HG02885 (cell line): ENCODE measurements around the gene PIWIL1.

Experiments
- ATAC-seq: cut with Tn5 transposase; IDR thresholded peaks from one replicate; pipeline ENCODE4 v1.9.1; 2021; ENCODE audit warnings: mild to moderate bottlenecking; ENCODE audit not compliant: unreplicated experiment, poor library complexity

The PIWIL1 gene

GRCh38 chr12:130335517-130336392, 1.9 kb upstream of the PIWIL1 start:
- ATAC-seq = no peak

GRCh38 chr12:130336723-130337487, 782 bp upstream of the PIWIL1 start:
- ATAC-seq = no peak

GRCh38 chr12:130338794-130339601, 1.3 kb downstream of the PIWIL1 start:
- no peak for ATAC-seq

- no peak for ATAC-seq
Observed at GRCh38 chr12:130339951-130340350, 2.3 kb downstream of the PIWIL1 start.

GRCh38 chr12:130342442-130342841, 4.8 kb downstream of the PIWIL1 start:
- ATAC-seq = no peak

GRCh38 chr12:130342842-130343241, 5.2 kb downstream of the PIWIL1 start:
- no peak for ATAC-seq

GRCh38 chr12:130344529-130344928, 6.8 kb downstream of the PIWIL1 start:
- ATAC-seq = no peak

GRCh38 chr12:130345292-130345691, 7.6 kb downstream of the PIWIL1 start:
- no peak for ATAC-seq

GRCh38 chr12:130347588-130347987, 9.9 kb downstream of the PIWIL1 start:
- no peak for ATAC-seq

- no peak for ATAC-seq
Observed at GRCh38 chr12:130350715-130351114, 13.0 kb downstream of the PIWIL1 start.

GRCh38 chr12:130351326-130351725, 13.6 kb downstream of the PIWIL1 start:
- no peak for ATAC-seq

- no peak for ATAC-seq
Observed at GRCh38 chr12:130353081-130353480, 15.4 kb downstream of the PIWIL1 start.

- ATAC-seq = no peak
Observed at GRCh38 chr12:130354407-130354806, 16.7 kb downstream of the PIWIL1 start.

- ATAC-seq = no peak
Observed at GRCh38 chr12:130356222-130356621, 18.5 kb downstream of the PIWIL1 start.

- no peak for ATAC-seq
Observed at GRCh38 chr12:130357241-130357640, 19.6 kb downstream of the PIWIL1 start.

- ATAC-seq = no peak
Observed at GRCh38 chr12:130357729-130358330, 20.1 kb downstream of the PIWIL1 start.

- ATAC-seq = no peak
Observed at GRCh38 chr12:130362060-130362459, 24.4 kb downstream of the PIWIL1 start.

- ATAC-seq = no peak
Observed at GRCh38 chr12:130364578-130364977, 26.9 kb downstream of the PIWIL1 start.

- ATAC-seq = no peak
Observed at GRCh38 chr12:130366159-130366558, 28.5 kb downstream of the PIWIL1 start.

- ATAC-seq = no peak
Observed at GRCh38 chr12:130367003-130367402, 29.3 kb downstream of the PIWIL1 start.
